RWPE1 (cell line): ENCODE results near the gene SNRPA.

Experiments used
- CTCF ChIA-PET: fragments of 350-600 bp; sonication (Branson Sonifier 250); formaldehyde crosslinking; extraction: SDS; loops from one replicate; lab custom pipeline; 2021; lab: Yijun Ruan, JAX
- POLR2A ChIA-PET: fragments of 400-600 bp; formaldehyde crosslinking; extraction: SDS; loops from one replicate; lab custom pipeline; 2020; ENCODE audit warnings: antibody characterized with exemption; ENCODE audit not compliant: low non-redundant PET; lab: Yijun Ruan, JAX
- DNase-seq: peaks from one replicate; pipeline ENCODE4 v3.0.0; 2012; ENCODE audit warnings: low spot score
- H3K27ac ChIP-seq: fragments of 450-650 bp; 2 replicates; pipeline ENCODE4 v1.5.1; 2017
- TF ChIP-seq, protein P1 (sequence below): fragments of 450-650 bp; conservative IDR thresholded peaks from 2 replicates; pipeline ENCODE4 v1.5.1; 2017; ENCODE audit warnings: low read depth, mild to moderate bottlenecking

The SNRPA gene

GRCh38 chr19:40742886-40743285 is 8.1 kb upstream of the SNRPA start:
- peak overlapping the region; percentile 69 for H3K27ac ChIP-seq
- CTCF ChIA-PET: interaction anchor here (1.1 kb wide), 1 partner anchor 45 kb away, joined by 7 read pairs; no protein-coding TSS in a partner anchor
- POLR2A ChIA-PET: no interaction called here
- DNase-seq: no peak
- TF ChIP-seq, protein P1, sequence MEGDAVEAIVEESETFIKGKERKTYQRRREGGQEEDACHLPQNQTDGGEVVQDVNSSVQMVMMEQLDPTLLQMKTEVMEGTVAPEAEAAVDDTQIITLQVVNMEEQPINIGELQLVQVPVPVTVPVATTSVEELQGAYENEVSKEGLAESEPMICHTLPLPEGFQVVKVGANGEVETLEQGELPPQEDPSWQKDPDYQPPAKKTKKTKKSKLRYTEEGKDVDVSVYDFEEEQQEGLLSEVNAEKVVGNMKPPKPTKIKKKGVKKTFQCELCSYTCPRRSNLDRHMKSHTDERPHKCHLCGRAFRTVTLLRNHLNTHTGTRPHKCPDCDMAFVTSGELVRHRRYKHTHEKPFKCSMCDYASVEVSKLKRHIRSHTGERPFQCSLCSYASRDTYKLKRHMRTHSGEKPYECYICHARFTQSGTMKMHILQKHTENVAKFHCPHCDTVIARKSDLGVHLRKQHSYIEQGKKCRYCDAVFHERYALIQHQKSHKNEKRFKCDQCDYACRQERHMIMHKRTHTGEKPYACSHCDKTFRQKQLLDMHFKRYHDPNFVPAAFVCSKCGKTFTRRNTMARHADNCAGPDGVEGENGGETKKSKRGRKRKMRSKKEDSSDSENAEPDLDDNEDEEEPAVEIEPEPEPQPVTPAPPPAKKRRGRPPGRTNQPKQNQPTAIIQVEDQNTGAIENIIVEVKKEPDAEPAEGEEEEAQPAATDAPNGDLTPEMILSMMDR: no peak

DNA sequence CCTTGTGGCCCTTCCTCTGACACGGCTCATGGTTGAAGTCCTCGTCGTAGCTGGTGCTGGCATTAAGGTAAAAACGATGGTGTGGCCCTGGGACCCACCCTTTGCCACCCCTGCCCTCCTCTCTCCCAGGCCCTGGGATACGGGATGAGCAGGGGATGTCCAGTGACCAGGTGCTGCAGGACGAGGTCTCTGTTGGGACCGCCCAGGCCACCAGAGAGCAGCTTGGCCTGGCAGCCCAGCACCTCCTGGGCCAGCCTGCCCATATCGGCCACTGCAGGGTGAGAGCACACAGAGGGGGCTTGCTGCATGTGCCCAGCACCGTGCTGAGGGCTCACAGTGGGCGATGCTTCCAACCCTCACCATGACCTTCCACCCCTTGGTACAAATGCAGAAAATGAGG is 7.1 kb upstream of the SNRPA start:
- POLR2A ChIA-PET: interaction anchor here (0.9 kb wide), 1 partner anchor 12 kb away, joined by 3 read pairs; no protein-coding TSS in a partner anchor
- CTCF ChIA-PET: interaction anchor here (0.6 kb wide), 2 partner anchors 77 to 412 kb away, joined by 3 read pairs; no protein-coding TSS in a partner anchor
- TF ChIP-seq, protein P1: no peak

GRCh38 chr19:40744554-40745401 is 6.2 kb upstream of the SNRPA start:
- POLR2A ChIA-PET: interaction anchor here (0.9 kb wide), 1 partner anchor 12 kb away, joined by 3 read pairs; no protein-coding TSS in a partner anchor
- CTCF ChIA-PET: interaction anchor here (1.4 kb wide), 1 partner anchor 75 kb away, joined by 3 read pairs; no protein-coding TSS in a partner anchor
- DNase-seq: no peak
- H3K27ac ChIP-seq: peak overlapping the region; percentile 69
- TF ChIP-seq, protein P1: no peak

More for the DNA sequence above, 7.1 kb upstream of the SNRPA start:
- no peak for DNase-seq
- peak overlapping the region; percentile 69 for H3K27ac ChIP-seq

DNA sequence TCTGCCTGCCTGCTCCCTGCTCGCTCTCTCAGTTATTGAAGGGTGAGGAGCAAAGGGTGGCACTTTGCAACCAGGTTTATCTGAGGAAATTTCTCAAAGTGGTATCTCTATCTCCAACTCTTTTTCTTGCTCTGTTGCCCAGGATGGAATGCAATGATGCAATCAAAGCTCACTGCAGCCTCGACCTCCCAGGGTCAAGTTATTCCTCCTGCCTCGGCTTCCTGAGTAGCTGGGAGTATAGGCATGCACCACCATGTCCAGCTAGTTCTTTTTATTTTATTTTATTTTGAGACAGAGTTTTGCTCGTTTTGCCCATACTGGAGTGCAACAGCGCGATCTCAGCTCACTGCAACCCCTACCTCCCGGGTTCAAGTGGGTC is 5.6 kb upstream of the SNRPA start:
- DNase-seq: no peak
- ChIA-PET POLR2A (no interaction called here), CTCF (interaction anchor here (1.4 kb wide), 1 partner anchor 74 kb away, joined by 3 read pairs; no protein-coding TSS in a partner anchor)
- H3K27ac ChIP-seq: peak overlapping the region; percentile 69
- TF ChIP-seq, protein P1: no peak

- no peak overlapping the region for H3K27ac ChIP-seq
- CTCF ChIA-PET: no interaction called here
- DNase-seq: no peak
- POLR2A ChIA-PET: no interaction called here
- TF ChIP-seq, protein P1: no peak
Observed at GRCh38 chr19:40747536-40747935, 3.5 kb upstream of the SNRPA start.

DNA sequence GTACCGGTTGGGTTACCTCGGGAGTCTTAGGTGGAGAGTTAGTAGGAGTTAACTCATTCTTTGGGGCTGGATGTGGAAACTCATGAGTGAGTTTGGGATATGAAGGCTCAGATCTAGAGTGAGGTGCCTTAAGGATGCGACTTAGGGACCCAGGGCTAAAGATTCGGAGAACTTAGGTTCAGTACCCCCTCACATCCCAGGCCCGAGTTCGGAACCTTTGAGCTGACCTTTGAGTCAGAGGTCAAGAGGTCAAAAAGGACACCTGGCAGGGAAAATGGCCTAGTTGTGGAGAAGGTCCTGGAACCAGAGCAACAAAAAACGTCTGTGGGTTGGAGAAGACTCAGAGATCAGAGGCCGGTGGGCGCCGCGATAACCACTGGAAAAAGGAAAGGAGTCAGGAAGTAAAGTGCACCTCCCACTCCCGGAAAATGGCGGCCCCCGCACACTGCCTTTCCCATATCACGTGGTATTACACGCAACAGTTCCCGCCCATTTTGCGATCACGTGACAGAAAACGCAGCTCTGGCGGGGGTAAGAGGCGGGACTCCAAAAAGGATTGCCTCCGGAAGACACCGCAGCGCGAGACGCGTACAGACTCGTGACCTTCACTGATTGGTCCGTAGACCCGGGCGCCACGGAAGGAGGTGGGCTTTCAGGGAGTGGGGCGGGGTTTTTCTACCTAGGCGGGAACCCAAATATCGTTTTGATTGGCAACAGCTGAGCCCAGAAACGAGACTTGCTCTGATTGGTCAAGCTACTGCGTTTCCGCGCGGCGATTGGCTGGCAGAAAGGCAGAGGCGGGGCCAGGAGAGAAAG is 737 bp upstream of the SNRPA start, which contains the start of gene ACTMAP:
ACTMAP (minus strand) TSS at position 420 of the 816 bp plus-strand sequence. CDS start 674 bp downstream, outside the sequence.
- ChIA-PET CTCF (interaction anchor here (0.7 kb wide), 2 partner anchors 9 to 150 kb away, joined by 3 to 6 read pairs; no protein-coding TSS in a partner anchor), POLR2A (interaction anchor here (0.5 to 1.0 kb wide), 8 partner anchors 8 to 87 kb away, joined by 3 to 7 read pairs (median 4); partner anchors contain the start of gene COQ8B)
- peak; percentile 100 for DNase-seq
- H3K27ac ChIP-seq: peak within 1 kb of the TSS; percentile 95
- TF ChIP-seq, protein P1: no peak
